GM18519 (cell line): ENCODE data around the gene SSX2B.
"Not testable (repeated sequence)": the region's sequence is repeated elsewhere in the genome, so short reads cannot be mapped to it uniquely, and the experiment has no call there.

Source experiments
- ATAC-seq: cut with Tn5 transposase; IDR thresholded peaks from one replicate; pipeline ENCODE4 v1.9.1; 2021; ENCODE audit warnings: mild to moderate bottlenecking, moderate library complexity; ENCODE audit not compliant: unreplicated experiment, low FRiP score

Gene SSX2B

GRCh38 chrX:52750952-52751351 lies at the start of gene SSX2B:
Gene SSX2B, plus strand, starts transcription at chrX:52751252. Its CDS starts 1,429 bp downstream, at chrX:52752681.
- not testable (repeated sequence) for ATAC-seq

- ATAC-seq: not testable (repeated sequence)
These were observed 44.0 kb upstream of the SSX2B start, which contains the start of gene SSX2 for GRCh38 chrX:52707078-52707477. Gene SSX2, minus strand, starts transcription at chrX:52707178. Its CDS starts 1,429 bp downstream, at chrX:52705749.

DNA sequence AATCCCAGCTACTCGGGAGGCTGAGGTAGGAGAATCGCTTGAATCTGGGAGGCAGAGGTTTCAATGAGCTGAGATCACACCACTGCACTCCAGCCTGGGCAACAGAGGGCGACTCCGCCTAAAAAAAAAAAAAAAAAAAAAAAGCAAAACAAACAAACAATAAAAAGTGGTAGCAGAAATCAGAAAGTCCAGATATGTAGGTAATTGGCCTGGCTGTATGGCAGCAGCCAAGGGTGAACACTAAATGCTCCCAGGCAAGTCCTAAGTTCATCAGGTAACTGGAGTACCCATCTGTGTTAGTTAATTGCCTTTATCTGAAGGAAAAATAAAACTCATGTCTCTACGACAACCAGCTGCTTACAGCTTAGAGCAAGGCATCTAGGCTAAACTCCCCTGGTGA lies 14.9 kb downstream of the SSX2B start:
- not testable (repeated sequence) for ATAC-seq

- not testable (repeated sequence) for ATAC-seq
These were observed 22.5 kb downstream of the SSX2B start for GRCh38 chrX:52773504-52773903.

- not testable (repeated sequence) for ATAC-seq
These were observed 46.3 kb downstream of the SSX2B start, which contains the start of gene SPANXN5 for GRCh38 chrX:52797327-52797726. Gene SPANXN5, minus strand, starts transcription at chrX:52797427. Its CDS starts 79 bp downstream, at chrX:52797348.

DNA sequence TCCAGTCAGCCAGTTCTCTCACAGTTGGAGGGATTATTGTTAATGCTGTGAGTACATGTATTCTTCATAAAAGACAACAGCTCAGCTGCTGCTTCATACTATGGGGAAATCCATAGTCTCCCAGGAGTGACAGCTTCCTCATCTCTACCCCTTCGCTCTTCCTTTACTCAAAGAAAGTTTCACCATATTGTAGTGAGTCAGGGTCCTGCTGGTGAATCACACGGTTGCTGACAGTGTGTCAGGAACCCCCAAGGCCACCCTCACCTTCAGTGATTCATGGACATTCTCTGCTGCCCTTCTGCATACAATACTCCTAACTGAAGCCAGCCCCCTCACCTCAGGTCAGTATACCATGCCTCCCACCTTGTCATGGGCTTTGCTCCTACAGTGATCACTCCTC lies 53.8 kb downstream of the SSX2B start:
- ATAC-seq: not testable (repeated sequence)
